ENCODE results near the gene PIGK.
A peak's percentile ranks its signal among the peaks of the same experiment; 100 is the strongest.

PIGK gene

GRCh38 chr1:77219166-77219887 is at the start of gene PIGK (continued):
- no peak for TF ChIP-seq REST (tag by site-specific recombination; IDR thresholded peaks at IDR 0.05)
- TF ChIP-seq ZNF174 (tag by site-specific recombination; IDR thresholded peaks at IDR 0.05) = no peak
- TF ChIP-seq ZNF214 (tag by site-specific recombination; IDR thresholded peaks at IDR 0.05; ENCODE audit: borderline replicate concordance) = no peak
- no peak for TF ChIP-seq ZNF514 (tag by site-specific recombination; IDR thresholded peaks at IDR 0.05)
- TF ChIP-seq ZNF488 (tag by site-specific recombination; IDR thresholded peaks at IDR 0.05) = no peak
- TF ChIP-seq ZNF629 (tag by site-specific recombination; IDR thresholded peaks at IDR 0.05) = peak; percentile 12; the same call in 1 of the 2 replicates
- TF ChIP-seq ZBTB49 (tag by site-specific recombination; IDR thresholded peaks at IDR 0.05; ENCODE audit: low read depth) = no peak
- no peak for TF ChIP-seq GLI2 (tag by site-specific recombination; IDR thresholded peaks at IDR 0.05; ENCODE audit: borderline replicate concordance, low read depth)
- TF ChIP-seq ELK4 (IDR thresholded peaks at IDR 0.05; ENCODE audit: borderline replicate concordance, low read depth, low read length) = no peak
- no peak for TF ChIP-seq ZNF341 (tag by site-specific recombination; IDR thresholded peaks at IDR 0.05; ENCODE audit: low read depth)
- no peak for TF ChIP-seq ZNF654 (tag by site-specific recombination; IDR thresholded peaks at IDR 0.05; ENCODE audit: low read depth)
- no peak for TF ChIP-seq ZSCAN5A (tag by site-specific recombination; IDR thresholded peaks at IDR 0.05)
- TF ChIP-seq ZNF16 (tag by site-specific recombination; IDR thresholded peaks at IDR 0.05; ENCODE audit: low read depth) = no peak
- no peak for TF ChIP-seq ZNF704 (tag by site-specific recombination; IDR thresholded peaks at IDR 0.05)
- TF ChIP-seq ZNF776 (tag by site-specific recombination; IDR thresholded peaks at IDR 0.05; ENCODE audit: borderline replicate concordance) = no peak
- no peak for TF ChIP-seq ZBTB1 (tag by site-specific recombination; IDR thresholded peaks at IDR 0.05)
- no peak for TF ChIP-seq REPIN1 (tag by site-specific recombination; IDR thresholded peaks at IDR 0.05; ENCODE audit: low read depth)
- no peak; the same call in none of the 2 replicates for TF ChIP-seq ZXDB (tag by site-specific recombination; IDR thresholded peaks at IDR 0.05)
- no peak for TF ChIP-seq ZNF621 (tag by site-specific recombination; IDR thresholded peaks at IDR 0.05)
- TF ChIP-seq ZNF157 (tag by site-specific recombination; IDR thresholded peaks at IDR 0.05) = no peak
- TF ChIP-seq ZNF280D (tag by site-specific recombination; IDR thresholded peaks at IDR 0.05) = no peak; the same call in 1 of the 2 replicates
